SK-N-SH treated with all-trans-retinoic acid at 6 μM for 48 hours (cell line): ENCODE results near the gene KRTAP5-8.

Experiments used
- ISL1 ChIP-seq: fragments of 250-450 bp; sonication (Bioruptor Pico); IDR thresholded peaks from 2 replicates; pipeline ENCODE4 v2.1.2; 2022; ENCODE audit warnings: mild to moderate bottlenecking, moderate library complexity
- TCF4 ChIP-seq: fragments of 250-450 bp; sonication (Bioruptor Pico); IDR thresholded peaks from 2 replicates; pipeline ENCODE4 v1.8.0; 2021; ENCODE audit warnings: mild to moderate bottlenecking, moderate library complexity, borderline replicate concordance
- TF ChIP-seq, protein P1 (sequence below): fragments of 250-450 bp; sonication (Bioruptor Pico); IDR thresholded peaks from 2 replicates; pipeline ENCODE4 v1.5.0; 2020; ENCODE audit warnings: mild to moderate bottlenecking, moderate library complexity

- TF ChIP-seq TCF4 (CRISPR knock-in tag) = no peak
- TF ChIP-seq ISL1 (CRISPR knock-in tag) = no peak
- TF ChIP-seq, protein P1, sequence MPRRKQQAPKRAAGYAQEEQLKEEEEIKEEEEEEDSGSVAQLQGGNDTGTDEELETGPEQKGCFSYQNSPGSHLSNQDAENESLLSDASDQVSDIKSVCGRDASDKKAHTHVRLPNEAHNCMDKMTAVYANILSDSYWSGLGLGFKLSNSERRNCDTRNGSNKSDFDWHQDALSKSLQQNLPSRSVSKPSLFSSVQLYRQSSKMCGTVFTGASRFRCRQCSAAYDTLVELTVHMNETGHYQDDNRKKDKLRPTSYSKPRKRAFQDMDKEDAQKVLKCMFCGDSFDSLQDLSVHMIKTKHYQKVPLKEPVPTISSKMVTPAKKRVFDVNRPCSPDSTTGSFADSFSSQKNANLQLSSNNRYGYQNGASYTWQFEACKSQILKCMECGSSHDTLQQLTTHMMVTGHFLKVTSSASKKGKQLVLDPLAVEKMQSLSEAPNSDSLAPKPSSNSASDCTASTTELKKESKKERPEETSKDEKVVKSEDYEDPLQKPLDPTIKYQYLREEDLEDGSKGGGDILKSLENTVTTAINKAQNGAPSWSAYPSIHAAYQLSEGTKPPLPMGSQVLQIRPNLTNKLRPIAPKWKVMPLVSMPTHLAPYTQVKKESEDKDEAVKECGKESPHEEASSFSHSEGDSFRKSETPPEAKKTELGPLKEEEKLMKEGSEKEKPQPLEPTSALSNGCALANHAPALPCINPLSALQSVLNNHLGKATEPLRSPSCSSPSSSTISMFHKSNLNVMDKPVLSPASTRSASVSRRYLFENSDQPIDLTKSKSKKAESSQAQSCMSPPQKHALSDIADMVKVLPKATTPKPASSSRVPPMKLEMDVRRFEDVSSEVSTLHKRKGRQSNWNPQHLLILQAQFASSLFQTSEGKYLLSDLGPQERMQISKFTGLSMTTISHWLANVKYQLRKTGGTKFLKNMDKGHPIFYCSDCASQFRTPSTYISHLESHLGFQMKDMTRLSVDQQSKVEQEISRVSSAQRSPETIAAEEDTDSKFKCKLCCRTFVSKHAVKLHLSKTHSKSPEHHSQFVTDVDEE = no peak
Observed at GRCh38 chr11:71557257-71557656, 19.4 kb downstream of the KRTAP5-8 start.
